HFF-Myc (cell line): ENCODE data around the gene NOL4L.
"Not testable (repeated sequence)": the region's sequence is repeated elsewhere in the genome, so short reads cannot be mapped to it uniquely, and the experiment has no call there.

Source experiments
- DNase-seq: peaks from one replicate; pipeline ENCODE4 v3.0.0-alpha.2; 2011; ENCODE audit warnings: low read depth; ENCODE audit errors: extremely low read depth
- H3K4me3 ChIP-seq: replicated peaks from 2 replicates; pipeline ENCODE4 v1.5.1; 2011; ENCODE audit warnings: low read depth, mild to moderate bottlenecking, control low read depth, low read length
- TF ChIP-seq, protein P1 (sequence below): IDR thresholded peaks from 2 replicates; pipeline ENCODE4 v1.5.1; 2012; ENCODE audit warnings: mild to moderate bottlenecking, low read depth, low read length, control low read depth; ENCODE audit errors: missing control alignments

Gene NOL4L

DNA sequence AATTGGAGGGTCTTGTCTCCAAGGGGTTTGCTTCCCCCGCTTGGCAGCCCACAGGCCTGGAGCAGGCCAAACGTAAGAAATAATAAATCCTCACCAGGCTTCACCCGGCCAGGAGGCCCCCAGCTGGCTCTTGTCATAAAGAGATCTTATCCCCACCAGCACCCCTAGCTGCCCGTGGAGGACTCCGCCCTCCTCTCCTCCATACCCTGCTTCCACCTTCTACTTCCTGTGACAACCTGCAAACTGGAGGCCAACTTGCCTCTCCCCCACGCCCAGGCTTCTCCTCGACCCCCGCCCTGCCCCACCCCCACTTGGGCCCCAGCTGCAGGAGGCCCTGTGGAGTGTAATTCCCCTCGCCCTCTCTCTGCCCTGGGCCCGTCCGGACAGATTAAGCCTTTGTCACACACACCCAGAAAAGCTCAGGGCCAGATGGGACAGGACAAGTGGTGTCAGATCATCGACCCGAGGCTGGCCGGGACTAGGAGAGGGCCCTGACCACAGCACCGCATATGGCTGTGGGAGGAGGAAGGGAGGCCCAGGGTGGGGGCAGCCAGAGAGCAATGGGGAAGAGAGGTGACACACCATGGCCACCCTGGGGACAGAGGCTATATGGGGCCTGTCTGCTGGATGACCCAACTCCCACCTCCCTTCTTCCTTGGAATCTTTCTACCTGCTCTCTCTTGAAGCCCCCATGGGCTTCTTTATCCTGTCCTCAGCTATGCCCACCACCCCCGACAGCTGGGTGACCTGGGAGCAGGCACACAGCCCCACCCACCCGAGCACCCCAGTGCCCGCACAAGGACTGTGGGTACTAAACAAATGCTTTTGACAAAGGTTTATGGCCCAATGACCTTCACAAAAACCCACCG lies 3.9 kb downstream of the NOL4L start:
- TF ChIP-seq, protein P1, sequence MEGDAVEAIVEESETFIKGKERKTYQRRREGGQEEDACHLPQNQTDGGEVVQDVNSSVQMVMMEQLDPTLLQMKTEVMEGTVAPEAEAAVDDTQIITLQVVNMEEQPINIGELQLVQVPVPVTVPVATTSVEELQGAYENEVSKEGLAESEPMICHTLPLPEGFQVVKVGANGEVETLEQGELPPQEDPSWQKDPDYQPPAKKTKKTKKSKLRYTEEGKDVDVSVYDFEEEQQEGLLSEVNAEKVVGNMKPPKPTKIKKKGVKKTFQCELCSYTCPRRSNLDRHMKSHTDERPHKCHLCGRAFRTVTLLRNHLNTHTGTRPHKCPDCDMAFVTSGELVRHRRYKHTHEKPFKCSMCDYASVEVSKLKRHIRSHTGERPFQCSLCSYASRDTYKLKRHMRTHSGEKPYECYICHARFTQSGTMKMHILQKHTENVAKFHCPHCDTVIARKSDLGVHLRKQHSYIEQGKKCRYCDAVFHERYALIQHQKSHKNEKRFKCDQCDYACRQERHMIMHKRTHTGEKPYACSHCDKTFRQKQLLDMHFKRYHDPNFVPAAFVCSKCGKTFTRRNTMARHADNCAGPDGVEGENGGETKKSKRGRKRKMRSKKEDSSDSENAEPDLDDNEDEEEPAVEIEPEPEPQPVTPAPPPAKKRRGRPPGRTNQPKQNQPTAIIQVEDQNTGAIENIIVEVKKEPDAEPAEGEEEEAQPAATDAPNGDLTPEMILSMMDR, result no peak
- H3K4me3 ChIP-seq, result no peak overlapping the region
- DNase-seq, result no peak

DNA sequence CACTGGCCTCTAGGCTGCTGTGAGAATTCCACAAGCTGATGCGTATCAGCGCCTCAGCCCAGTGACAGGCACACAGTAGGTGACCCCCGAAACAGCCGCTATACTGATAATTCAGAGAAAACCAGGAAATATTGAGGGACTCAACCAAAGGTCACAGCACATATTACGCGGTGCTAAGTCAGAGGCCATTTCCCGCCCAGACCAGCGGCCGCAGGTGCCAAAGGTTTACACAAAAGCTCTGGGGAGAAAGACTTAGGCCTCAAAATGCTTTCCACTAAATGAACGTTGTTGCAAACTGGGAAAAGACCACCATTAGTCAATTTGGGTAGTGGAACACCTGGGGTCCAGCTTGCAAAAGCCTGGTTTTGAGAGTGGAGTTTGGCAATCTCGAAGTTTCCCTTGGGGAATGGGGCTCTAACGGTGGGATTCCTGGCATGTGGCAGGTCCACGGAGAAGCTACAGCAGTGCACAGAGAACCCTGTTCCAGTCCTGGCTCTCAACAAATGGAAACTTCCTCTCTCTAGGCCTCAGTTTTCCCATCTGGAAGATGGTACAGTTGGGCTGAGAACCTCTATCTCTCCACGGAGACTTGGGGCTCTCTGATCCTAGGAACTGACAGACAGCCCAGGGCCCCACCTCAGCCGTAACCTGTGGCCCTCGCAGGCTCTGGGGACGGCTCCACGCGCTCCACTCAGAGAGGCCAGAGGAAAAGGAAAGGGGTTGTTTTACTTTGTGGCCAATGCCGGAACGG lies 4.7 kb downstream of the NOL4L start:
- DNase-seq, result no peak
- TF ChIP-seq, protein P1, result no peak
- no peak overlapping the region for H3K4me3 ChIP-seq

DNA sequence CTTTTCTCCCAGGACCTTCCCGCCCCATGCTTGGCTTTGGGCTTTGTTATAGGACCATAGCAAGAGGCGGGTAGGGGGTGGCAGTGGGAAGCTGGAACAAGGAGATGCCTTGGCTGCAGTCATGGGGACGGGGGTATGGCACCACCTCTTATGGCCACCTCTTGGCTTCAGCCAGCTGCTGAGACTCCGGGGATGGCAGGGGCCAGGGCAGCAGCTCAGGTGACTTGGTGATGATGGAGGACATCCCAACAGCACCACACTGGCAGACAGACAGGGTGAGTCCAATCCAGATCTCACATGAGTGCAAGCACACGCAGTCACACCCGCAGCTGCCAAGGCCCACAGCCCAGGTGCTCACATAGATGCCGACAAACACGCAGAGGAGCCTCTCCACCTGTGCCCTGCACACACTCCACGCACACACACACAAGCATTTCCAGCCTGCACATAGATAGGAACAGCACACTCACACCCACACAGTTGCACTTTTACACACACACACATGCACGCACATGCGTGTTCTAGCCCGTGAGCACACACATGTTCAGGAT lies 6.2 kb downstream of the NOL4L start:
- H3K4me3 ChIP-seq, result no peak overlapping the region
- TF ChIP-seq, protein P1, result no peak
- no peak for DNase-seq

DNA sequence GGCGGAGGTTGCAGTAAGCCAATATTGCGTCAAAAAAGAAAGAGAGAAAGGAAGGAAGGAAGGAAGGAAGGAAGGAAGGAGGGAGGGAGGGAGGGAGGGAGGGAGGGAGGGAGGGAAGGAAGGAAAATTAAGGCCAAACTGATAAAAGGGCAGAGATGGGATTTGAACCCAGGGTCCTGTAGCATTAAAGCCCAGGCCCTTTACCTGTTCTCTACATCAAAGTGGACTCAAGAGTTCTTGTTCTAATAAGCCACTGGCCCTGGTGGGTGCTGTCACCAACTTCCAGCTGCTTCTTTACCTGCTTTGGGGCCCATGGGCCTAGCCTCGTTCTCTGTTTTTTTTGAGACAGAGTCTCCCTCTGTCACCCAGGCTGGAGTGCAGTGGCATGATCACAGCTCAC lies 7.1 kb downstream of the NOL4L start:
- not testable (repeated sequence) for H3K4me3 ChIP-seq, DNase-seq

DNA sequence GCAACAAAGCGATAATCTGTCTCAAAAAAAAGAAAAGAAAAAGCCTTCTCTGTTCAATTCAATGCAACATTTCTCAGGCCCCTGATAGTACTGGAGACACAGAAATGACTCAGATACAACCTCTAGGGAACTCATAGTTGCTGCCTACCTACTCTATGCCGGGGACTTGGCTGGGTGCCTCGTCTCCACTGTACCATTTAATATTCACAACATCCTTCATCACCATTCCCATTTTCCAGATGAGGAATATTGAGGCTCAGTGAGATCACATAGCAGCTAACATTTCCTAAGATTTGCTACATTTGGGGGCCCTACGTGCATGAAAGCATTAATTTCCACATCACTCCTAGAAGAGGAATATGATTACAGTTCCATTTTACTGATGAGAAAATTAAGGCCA lies 7.5 kb downstream of the NOL4L start:
- no peak overlapping the region for H3K4me3 ChIP-seq
- DNase-seq, result no peak
- TF ChIP-seq, protein P1, result no peak

DNA sequence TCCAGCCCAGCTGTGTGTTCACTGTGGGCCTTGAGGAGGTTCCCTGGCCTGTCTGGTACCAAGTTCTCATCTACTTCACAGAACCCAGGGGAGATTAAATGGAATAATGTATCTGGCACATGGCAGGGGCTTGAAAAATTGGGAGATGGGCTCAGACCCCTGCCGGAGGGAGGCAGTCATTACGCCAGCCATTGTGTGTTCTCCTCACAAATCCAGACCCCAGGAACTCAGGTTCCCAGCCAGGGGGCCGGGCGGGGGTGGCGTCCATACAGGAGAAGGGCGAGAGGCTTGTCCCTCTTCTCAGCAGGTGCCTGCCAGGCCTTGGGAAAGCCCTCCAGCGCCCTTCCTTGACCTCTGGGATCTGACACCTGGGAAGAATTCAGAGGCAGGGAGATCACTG lies 8.1 kb downstream of the NOL4L start:
- no peak for DNase-seq
- no peak overlapping the region for H3K4me3 ChIP-seq
- TF ChIP-seq, protein P1, result no peak

DNA sequence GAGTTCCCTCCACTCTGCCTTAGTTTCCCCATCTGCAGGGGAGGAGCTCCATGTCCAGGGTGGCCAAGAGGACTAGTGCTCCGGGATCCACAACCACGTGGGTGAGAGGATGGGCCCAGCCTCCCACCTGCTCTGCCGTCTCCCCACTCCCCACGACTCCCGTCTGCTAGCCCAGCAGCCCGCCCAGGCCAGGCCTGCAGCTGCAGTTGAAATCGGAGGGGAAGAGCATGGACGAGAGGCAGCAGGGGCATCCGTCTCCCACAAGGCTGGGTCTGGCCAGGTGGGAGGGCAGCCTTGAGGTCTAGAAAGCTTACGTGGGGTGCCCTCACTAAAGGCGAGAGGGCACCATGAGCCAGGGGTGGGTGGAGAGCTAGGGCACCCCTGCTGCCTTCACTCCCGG lies 8.6 kb downstream of the NOL4L start:
- no peak overlapping the region for H3K4me3 ChIP-seq
- TF ChIP-seq, protein P1, result no peak
- no peak for DNase-seq
